GM12801 (cell line): Measurements from ENCODE around the gene WDR64.

Experiments used
- CTCF ChIP-seq: IDR thresholded peaks from one replicate; pipeline ENCODE4 v1.5.1; 2011; ENCODE audit warnings: control low read depth; ENCODE audit not compliant: insufficient read length; ENCODE audit errors: extremely low read depth

WDR64 gene

GRCh38 chr1:241682921-241683320 is 30.8 kb downstream of the WDR64 start:
- no peak for TF ChIP-seq CTCF

- no peak for TF ChIP-seq CTCF
Measured at GRCh38 chr1:241684108-241684507, 32.0 kb downstream of the WDR64 start.

GRCh38 chr1:241688940-241689368 is 36.9 kb downstream of the WDR64 start:
- no peak for TF ChIP-seq CTCF

GRCh38 chr1:241695246-241696171 is 43.4 kb downstream of the WDR64 start:
- TF ChIP-seq CTCF: no peak

- TF ChIP-seq CTCF: no peak
Measured at GRCh38 chr1:241696172-241696814, 44.2 kb downstream of the WDR64 start.

- no peak for TF ChIP-seq CTCF
Measured at GRCh38 chr1:241696815-241697639, 44.9 kb downstream of the WDR64 start.

- TF ChIP-seq CTCF: no peak
Measured at GRCh38 chr1:241697640-241698018, 45.5 kb downstream of the WDR64 start.
